GM12874 (cell line): ENCODE measurements around the gene ENTPD5.

Experiments
- TF ChIP-seq, protein P1 (sequence below): IDR thresholded peaks from 2 replicates; pipeline ENCODE4 v1.5.1; 2011; ENCODE audit warnings: low read depth, mild to moderate bottlenecking, control low read depth, low read length, moderate library complexity; ENCODE audit not compliant: insufficient read depth

ENTPD5 gene

DNA sequence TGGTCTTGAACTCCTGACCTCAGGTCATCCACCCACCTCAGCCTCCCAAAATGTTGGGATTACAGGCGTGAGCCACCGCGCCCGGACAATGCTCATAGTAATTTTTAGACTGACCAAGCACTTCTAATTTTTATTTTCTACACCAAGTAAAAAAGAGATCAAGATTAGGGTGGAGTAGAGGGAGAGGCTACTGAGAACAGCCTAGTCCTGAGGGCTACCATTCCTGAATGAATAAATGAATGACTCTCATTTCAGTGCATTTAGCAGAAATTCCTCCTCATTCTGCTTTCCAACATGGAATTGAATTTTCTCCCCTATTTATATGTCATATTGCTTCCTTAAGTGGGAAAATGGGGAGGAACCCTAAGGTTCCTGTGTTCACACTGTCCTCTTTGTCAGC, 26.4 kb upstream of the ENTPD5 start:
- TF ChIP-seq, protein P1, sequence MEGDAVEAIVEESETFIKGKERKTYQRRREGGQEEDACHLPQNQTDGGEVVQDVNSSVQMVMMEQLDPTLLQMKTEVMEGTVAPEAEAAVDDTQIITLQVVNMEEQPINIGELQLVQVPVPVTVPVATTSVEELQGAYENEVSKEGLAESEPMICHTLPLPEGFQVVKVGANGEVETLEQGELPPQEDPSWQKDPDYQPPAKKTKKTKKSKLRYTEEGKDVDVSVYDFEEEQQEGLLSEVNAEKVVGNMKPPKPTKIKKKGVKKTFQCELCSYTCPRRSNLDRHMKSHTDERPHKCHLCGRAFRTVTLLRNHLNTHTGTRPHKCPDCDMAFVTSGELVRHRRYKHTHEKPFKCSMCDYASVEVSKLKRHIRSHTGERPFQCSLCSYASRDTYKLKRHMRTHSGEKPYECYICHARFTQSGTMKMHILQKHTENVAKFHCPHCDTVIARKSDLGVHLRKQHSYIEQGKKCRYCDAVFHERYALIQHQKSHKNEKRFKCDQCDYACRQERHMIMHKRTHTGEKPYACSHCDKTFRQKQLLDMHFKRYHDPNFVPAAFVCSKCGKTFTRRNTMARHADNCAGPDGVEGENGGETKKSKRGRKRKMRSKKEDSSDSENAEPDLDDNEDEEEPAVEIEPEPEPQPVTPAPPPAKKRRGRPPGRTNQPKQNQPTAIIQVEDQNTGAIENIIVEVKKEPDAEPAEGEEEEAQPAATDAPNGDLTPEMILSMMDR, result no peak

DNA sequence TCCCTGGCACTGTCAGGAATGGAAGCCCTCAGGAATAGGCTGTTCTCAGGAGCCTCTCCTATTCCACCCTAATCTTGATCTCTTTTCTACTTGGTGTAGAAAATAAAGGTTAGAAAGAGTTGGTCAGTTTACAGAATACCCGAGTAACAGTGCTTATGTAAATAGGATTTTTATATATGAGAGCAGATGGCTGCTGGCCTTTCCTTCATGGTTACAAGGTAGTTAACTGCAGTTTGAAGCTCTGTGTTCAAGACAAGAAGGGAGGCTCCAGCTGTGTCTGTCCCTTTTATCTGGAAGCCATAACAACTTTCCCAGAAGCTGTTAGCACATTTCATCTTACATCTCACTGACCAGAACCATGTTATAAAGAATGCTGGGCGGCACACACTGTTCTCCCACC, 23.2 kb upstream of the ENTPD5 start:
- TF ChIP-seq, protein P1, result no peak

DNA sequence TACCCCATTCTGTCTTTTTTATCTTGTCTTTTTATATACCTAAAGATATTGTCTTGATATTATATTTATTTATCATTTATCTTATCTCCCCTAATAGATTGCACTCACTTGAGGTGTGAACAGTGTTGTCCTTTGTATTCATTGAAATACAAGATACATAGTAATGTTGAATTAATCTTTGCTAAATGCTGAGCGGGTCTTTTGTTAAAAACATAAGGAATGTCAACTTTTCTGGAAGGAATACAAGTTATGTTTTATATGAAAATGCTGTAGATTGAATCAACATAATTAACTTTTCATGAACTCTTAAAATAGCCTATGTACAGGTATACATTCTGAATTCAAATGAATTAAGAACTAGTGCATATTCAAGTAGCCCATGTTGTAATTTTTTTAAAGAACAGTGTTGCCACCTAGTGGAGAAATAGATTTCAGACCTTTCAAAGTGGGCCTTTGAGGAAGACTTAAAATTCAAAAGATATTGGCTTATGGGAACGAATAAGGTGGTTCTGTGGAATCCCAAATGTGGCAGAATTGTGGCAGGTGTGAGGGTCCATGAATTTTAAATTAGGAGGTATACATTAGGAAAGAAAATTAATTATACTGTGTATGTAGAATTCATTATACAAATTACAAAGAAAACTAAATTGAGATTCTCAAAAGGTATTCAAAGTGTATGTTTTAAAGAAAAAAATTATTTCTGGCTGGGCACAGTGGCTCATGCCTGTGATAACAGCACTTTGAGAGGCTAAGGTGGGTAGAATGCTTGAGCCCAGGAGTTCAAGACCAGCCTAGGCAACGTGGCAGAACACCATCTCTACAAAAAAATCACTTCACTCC, 19.2 kb upstream of the ENTPD5 start:
- TF ChIP-seq, protein P1, result no peak; the same call in 1 of the 2 replicates

DNA sequence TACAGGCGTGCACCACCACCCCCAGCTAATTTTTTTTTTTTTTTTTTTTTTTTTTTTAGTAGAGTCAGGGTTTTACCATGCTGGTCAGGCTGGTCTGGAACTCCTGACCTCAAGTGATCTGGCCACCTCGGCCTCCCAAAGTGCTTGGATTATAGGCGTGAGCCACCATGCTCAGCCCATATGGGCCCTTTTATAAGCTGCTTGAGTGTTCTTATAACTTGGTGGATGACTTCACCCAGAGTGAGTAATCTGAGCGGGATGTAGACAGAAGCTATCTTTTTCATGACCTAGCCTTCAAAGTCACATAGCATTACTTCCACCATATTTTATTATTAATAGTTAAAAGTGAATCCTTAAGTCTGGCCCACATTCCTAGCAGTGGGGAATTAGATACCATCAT, 16.5 kb upstream of the ENTPD5 start:
- TF ChIP-seq, protein P1, result no peak

DNA sequence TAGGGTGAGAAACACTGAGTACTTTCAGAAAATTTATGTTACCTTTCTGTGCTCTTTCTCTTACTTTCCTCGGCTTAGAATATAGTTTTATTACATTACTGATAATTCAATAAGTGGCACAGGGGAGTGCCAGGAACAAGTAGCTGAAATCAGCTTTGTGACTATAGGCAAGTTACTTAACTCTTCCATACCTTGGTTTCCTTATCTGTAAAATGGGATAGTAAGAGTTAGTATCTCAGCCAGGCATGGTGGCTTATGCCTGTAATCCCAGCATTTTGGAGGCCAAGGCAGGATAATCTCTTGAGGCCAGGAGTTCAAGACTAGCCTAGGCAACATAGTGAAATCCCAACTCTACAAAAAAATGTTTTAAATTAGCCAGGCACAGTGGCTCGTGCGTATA, 15.5 kb upstream of the ENTPD5 start:
- TF ChIP-seq, protein P1, result no peak

DNA sequence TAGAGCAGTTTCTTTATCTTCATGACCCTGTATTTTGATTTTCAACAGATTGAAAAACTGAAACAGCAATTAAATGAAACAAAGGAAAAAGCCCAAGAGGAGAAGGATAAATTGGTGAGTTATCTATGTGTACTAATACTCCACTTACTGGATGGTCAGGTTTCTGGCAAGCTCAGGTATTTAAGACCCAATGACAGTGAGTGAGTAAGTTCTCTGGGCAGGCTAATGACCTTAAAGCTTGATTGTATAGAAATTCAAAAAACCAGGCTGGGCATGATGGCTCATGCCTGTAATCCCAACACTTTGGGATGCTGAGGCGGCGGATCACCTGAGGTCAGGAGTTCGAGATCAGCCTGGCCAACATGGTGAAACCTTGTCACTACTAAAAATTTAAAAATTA, 10.0 kb upstream of the ENTPD5 start:
- TF ChIP-seq, protein P1, result no peak

DNA sequence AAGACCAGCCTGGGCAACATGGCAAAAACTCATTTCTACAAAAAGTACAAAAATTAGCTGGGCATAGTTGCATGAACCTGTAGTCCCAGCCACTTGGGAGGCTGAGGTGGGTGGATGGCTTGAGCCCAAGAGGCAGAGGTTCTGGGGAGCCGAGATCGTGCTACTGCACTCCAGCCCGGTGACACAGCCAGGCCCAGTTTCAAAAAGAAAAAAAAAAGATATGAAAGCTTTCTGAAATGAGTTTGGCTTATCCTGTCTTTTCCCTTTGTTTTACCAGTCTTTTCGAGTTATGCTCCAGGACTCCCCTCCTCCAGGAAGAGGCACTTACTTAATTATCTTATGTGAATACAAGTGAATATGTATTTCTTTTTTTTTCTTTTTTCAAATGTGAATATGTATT, 3.3 kb upstream of the ENTPD5 start:
- TF ChIP-seq, protein P1, result no peak
